HG03354 (cell line): ENCODE measurements around the gene EIF3L.
"Not testable (repeated sequence)": the region's sequence is repeated elsewhere in the genome, so short reads cannot be mapped to it uniquely, and the experiment has no call there.

Source experiments
- ATAC-seq: cut with Tn5 transposase; IDR thresholded peaks from one replicate; pipeline ENCODE4 v1.9.1; 2021; ENCODE audit warnings: mild to moderate bottlenecking; ENCODE audit not compliant: unreplicated experiment, poor library complexity, severe bottlenecking

The EIF3L gene

GRCh38 chr22:37849089-37849751, at the start of gene EIF3L:
TSS of gene EIF3L (plus strand) at chr22:37849419. CDS start at chr22:37849450, 31 bp downstream.
- peak; percentile 73 for ATAC-seq

GRCh38 chr22:37799979-37800378, 49.2 kb upstream of the EIF3L start:
- not testable (repeated sequence) for ATAC-seq

GRCh38 chr22:37801946-37802309, 47.3 kb upstream of the EIF3L start:
- ATAC-seq: no peak

GRCh38 chr22:37802310-37803194, 46.7 kb upstream of the EIF3L start:
- ATAC-seq: no peak

DNA sequence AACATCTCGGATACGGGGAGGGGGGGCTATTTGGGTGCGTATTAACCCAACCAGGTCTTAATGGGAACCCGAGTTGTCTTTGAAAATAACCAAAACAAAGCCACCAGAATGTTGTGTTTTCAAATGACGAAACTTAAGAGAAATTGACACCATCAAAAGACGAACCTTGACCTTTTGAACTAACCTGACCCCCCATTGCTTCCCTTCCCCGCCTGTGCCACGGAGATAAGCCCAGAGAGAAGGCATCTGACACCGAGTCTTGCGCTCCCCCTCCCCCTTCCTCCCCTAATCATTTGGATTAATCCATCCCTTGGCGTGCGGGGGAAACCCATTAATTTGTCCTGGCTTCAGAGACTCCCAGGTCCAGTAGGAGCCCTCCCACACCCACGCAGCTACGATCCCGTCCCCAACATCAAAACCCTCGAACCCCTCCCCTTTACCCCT, 46.0 kb upstream of the EIF3L start:
- ATAC-seq: no peak

DNA sequence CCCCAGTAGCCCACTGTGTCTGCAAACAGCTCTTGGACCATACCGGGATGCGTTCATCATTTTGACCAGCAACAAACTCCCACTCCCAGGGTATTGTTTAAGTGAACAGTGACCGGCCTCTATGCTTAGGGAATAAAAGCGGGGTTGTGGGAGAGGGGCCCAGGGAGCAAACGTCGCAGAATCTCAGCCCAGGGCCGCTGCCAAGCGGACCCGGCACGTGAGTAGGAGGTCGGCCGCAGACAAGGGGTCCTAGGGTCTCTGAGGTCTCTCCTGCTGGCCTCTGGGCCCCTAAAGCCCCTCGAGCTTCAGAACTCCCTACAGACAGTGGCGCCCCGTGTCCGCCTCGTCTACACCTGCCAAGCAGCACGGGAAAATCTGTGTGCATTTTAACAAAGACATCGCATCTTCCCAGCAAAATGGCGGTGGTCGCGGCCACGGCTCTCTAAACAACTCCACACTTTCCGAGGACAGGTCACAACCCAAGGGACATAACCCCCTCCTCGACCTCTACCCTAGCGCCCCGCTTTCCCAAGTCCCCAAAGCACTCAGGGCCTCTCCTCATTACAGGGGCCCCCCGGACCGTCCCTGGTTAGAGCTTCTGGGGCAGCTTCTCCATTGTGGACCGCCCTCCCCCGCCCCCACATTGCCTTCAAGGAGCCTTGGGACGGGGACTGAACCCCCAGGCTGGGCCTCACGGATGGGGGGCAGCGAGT, 45.4 kb upstream of the EIF3L start:
- ATAC-seq: no peak

- no peak for ATAC-seq
Observed at GRCh38 chr22:37804352-37804880, 44.8 kb upstream of the EIF3L start.

DNA sequence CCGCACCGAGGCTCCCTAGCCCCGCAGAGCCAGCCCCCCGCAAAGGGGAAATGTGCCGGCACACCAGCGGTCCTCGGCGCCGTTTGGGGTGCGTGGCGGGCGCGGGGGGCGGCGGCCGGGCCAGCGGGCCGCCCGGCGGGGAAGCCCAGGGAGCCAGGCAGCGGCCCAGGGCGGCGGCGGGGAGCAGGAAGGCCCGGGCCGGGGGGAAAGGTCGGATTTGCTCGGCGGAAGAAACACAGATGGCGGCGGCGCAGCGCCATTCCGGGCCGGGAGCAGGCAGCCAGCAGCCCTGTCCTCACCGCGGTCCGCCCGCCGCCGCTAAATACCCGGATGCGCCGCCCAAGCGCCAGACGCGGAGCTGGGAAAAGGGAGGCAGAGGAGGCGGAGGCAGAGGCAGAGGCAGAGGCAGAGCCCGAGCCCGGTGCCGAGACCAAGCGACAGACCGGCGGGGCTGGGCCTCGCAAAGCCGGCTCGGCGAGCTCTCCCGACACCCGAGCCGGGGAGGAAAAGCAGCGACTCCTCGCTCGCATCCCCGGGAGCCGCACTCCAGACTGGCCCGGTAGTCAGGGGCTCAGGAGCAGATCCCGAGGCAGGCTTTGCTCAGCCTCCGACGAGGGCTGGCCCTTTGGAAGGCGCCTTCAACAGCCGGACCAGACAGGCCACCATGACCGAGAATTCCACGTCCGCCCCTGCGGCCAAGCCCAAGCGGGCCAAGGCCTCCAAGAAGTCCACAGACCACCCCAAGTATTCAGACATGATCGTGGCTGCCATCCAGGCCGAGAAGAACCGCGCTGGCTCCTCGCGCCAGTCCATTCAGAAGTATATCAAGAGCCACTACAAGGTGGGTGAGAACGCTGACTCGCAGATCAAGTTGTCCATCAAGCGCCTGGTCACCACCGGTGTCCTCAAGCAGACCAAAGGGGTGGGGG, 44.1 kb upstream of the EIF3L start:
- ATAC-seq: no peak

- ATAC-seq: no peak
Observed at GRCh38 chr22:37805810-37806277, 43.4 kb upstream of the EIF3L start.

GRCh38 chr22:37806409-37807333, 42.5 kb upstream of the EIF3L start:
- no peak for ATAC-seq

DNA sequence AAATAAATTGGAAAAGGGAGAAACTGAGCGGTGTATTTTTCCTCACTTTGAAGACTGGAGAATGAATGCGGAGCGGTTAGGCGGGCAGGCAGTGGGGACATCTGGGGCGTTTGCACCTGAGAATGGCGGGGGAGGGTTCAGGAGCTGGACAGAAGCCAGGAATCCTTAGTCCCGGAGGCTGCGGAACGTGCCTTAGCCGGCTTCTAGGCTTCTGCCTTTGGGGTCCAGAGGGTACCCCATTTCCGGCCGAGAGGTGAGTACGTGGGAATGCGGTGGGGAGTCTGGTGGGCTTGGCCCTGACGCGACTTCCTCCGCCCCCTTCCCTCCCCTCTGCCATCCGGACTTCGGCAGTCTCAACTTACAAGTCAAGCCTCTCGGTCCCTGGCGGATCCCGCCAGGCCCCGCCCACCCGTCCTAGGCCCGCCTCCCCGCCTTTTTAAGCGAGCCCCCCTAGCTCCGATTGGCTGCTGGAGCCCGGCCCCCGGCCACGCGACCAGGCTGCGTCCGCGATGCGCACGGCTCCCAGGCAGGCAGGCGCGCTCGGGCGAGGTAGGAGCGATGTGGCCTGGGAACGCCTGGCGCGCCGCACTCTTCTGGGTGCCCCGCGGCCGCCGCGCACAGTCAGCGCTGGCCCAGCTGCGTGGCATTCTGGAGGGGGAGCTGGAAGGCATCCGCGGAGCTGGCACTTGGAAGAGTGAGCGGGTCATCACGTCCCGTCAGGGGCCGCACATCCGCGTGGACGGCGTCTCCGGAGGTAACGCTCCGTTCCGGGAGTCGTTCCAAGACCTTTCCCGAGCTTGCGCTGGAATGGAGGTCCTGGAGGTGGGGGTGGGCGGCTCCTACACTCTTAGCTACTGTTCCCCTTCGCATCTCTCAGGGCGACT, 41.6 kb upstream of the EIF3L start, which contains the start of gene GCAT:
GCAT (plus strand) TSS at position 525 of the 884 bp plus-strand sequence; CDS start at position 559, 34 bp downstream.
- ATAC-seq: peak; percentile 90

GRCh38 chr22:37808294-37808657, 40.9 kb upstream of the EIF3L start:
- no peak for ATAC-seq

DNA sequence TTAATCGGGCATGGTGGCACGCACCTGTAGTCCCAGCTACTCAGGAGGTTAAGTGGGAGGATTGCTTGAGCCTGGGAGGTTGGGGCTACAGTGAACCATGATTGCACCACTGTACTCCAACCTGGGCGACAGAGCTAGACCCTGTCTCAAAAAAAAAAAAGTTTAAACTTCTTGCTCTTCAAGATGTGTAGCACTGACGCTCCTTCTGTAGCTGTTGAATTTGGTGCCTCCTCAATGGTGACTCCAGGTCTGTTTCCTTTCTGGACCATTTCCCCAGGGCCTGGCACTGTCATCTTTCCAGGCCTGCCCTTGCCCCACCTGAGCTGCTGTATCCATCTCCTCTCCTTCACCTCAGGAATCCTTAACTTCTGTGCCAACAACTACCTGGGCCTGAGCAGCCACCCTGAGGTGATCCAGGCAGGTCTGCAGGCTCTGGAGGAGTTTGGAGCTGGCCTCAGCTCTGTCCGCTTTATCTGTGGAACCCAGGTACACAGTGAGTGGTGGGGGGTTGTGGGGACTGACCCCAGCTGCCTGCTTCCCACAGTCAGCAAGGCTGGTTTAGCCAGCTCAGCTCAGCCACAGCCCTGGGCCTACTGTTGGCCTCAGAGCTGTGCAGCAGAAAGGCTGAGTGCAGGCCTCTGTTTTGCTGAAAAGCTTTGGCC, 39.4 kb upstream of the EIF3L start:
- no peak for ATAC-seq

DNA sequence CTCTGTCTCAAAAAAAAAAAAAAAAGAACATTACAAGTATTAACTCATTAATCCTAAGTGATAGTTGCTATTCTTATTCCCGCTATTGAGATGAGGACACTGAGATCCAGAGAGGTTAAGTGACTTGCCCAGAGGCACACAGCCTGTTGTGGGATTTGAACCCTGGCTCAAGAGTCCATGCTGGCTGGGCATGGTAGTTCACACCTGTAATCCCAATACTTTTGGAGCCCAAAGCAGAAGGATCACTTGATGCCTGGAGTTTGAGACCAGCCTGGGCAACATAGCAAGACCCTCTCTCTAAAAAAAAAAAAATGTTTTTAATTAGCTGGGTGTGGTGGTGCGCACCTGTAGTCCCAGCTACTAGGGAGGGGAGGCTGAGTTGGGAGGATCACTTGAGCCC, 37.4 kb upstream of the EIF3L start:
- no peak for ATAC-seq

DNA sequence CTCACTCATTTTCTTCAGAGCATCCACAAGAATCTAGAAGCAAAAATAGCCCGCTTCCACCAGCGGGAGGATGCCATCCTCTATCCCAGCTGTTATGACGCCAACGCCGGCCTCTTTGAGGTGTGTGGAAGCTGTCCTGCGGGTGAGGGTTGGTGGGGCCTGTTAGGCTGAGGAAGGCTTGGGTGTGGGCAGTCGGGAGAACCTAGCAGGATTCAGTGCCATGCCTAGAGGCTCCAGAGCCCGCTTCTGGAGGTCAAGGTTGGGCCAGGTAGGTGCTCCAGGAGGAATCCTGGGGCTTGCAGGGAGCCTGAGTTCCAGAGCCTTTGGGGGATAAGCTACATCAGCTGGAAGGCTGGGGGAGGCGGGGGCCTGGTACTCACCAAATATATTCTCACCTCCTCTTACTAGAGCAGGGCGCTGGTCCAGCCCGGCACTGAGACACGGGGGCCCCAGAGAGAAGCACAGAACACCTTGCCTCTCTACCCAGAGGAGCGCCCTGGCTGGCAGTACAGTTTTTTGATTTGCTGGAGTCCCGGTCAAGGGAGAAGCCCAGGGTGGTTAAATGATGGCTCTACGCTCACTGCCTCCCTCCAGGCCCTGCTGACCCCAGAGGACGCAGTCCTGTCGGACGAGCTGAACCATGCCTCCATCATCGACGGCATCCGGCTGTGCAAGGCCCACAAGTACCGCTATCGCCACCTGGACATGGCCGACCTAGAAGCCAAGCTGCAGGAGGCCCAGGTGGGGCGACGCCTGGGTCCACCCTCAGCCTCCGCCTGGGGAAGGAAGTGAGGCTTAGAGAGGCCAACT, 36.1 kb upstream of the EIF3L start:
- ATAC-seq: no peak

DNA sequence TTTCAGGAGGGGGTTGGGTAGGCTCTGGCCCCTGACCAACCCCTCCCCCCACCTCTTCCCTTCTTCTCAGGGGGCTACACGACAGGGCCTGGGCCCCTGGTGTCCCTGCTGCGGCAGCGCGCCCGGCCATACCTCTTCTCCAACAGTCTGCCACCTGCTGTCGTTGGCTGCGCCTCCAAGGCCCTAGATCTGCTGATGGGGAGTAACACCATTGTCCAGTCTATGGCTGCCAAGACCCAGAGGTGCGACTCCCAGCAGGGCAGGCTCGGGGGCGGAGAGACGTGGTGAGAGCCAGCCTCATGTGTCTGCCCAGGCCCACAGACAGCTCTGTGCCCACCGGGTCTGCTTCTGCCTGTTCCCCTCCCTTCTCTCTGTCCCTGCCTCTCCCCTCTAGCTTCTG, 33.6 kb upstream of the EIF3L start:
- ATAC-seq: no peak
